Gastroesophageal sphincter (tissue), 3 donors: ENCODE measurements around the gene C1RL.

Experiments used
- POLR2A ChIP-seq, 2 donors: fragments of 450-650 bp; IDR thresholded peaks; one replicate each; pipeline ENCODE4 v1.6.1; 2017; ENCODE audit warnings: antibody characterized with exemption in 2 of 2, mild to moderate bottlenecking in 2 of 2, moderate library complexity in 1 of 2
- TF ChIP-seq, protein P1 (sequence below), 4 experiments: fragments of 200-600 bp in 2 of 4; fragments of 450-650 bp in 2 of 4; sonication (generic) in 1 of 4; IDR thresholded peaks; one replicate each; pipeline ENCODE4 v1.5.1; 2017 to 2019; ENCODE audit warnings: antibody characterized with exemption in 4 of 4, mild to moderate bottlenecking in 2 of 4, moderate library complexity in 2 of 4

DNA sequence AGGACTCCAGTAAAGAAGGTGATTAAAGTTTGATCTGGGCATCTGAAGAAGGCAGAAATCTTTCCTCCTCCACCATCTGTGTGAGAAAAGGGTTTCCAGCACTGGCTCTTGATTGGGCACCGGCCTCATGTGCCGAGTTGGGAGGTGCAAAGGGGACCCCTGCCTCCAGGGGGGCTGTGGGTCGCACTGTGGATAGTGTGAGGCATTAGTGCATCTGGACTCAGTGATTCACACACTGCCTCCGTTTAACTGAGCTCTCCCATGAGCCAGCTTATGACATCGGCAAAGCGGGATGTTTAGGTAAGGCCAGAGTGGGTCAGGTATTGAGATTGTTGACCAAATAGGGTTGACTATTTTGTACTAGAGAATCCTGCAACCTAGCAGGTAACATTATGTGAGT lies 39.6 kb downstream of the C1RL start:
- TF ChIP-seq, protein P1, sequence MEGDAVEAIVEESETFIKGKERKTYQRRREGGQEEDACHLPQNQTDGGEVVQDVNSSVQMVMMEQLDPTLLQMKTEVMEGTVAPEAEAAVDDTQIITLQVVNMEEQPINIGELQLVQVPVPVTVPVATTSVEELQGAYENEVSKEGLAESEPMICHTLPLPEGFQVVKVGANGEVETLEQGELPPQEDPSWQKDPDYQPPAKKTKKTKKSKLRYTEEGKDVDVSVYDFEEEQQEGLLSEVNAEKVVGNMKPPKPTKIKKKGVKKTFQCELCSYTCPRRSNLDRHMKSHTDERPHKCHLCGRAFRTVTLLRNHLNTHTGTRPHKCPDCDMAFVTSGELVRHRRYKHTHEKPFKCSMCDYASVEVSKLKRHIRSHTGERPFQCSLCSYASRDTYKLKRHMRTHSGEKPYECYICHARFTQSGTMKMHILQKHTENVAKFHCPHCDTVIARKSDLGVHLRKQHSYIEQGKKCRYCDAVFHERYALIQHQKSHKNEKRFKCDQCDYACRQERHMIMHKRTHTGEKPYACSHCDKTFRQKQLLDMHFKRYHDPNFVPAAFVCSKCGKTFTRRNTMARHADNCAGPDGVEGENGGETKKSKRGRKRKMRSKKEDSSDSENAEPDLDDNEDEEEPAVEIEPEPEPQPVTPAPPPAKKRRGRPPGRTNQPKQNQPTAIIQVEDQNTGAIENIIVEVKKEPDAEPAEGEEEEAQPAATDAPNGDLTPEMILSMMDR (IDR thresholded peaks at IDR 0.05) = no peak
- TF ChIP-seq POLR2A (IDR thresholded peaks at IDR 0.05) = no peak
